ENCODE results near the gene ST7.

Gene ST7

GRCh38 chr7:117084286-117084685 lies 131.0 kb downstream of the ST7 start:
- no peak for DNase-seq
- H3K4me3 ChIP-seq: no peak overlapping the region
- intact Hi-C loops (cut with DNase I; ENCODE audit: low total_unique reads): loop anchor here (10.0 kb wide), 1 partner anchor 59 kb away; no protein-coding TSS in a partner anchor
- no peaks in the 10 kb centered on the region for H3K27me3 ChIP-seq
- H3K27ac ChIP-seq: no peak overlapping the region
- H3K4me1 ChIP-seq: peaks cover 0 to 66% (median 2%) of the 10 kb centered on the region in 4 donors
- no peak for TF ChIP-seq CTCF (IDR thresholded peaks at IDR 0.05)
- H3K9me3 ChIP-seq: no peaks in the 10 kb centered on the region
- H3K36me3 ChIP-seq: no peaks in the 10 kb centered on the region

- no peak for DNase-seq
- intact Hi-C loops (cut with DNase I; ENCODE audit: low total_unique reads): loop anchor here (10.0 kb wide), 1 partner anchor 60 kb away; no protein-coding TSS in a partner anchor
- TF ChIP-seq CTCF (IDR thresholded peaks at IDR 0.05): no peak
Observed at GRCh38 chr7:117085275-117085674, 132.0 kb downstream of the ST7 start.

DNA sequence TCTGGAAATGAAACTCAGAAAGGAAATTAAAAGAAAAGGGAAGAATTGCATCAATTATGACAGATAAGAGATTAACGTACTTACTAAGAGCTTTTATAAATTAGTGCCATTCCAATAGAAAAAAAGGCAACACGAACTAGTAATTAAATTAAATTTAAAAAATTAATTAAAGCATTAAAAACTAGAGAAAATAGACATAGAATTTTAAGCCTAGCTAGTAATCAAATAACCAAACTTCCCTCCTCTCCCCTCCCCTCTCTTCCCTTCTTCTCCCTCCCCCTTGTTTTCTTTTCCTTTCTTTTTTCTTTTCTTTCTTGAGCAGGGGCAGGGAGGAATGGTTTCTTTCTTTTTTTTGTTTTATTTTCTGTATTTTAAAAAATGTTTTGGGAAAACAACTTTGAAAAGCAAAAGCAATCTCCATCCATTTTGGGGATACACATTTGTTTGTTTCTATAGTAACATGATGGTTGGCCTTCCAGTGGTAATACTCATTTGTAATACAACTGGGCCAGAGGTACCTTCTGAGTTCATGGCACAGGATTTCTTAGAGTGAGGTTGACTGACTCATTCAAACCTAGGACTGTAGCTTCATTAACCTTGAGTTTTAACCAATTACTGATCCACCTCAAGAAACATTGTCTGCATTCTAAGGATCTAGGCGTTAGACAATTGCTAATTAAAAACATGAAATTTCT lies 132.6 kb downstream of the ST7 start:
- H3K36me3 ChIP-seq: no peaks in the 10 kb centered on the region
- TF ChIP-seq CTCF (IDR thresholded peaks at IDR 0.05): no peak
- H3K9me3 ChIP-seq: no peaks in the 10 kb centered on the region
- DNase-seq: no peak
- no peak overlapping the region for H3K4me3 ChIP-seq
- no peak overlapping the region for H3K27ac ChIP-seq
- intact Hi-C loops (cut with DNase I; ENCODE audit: low total_unique reads): loop anchor here (10.0 kb wide), 1 partner anchor 61 kb away; no protein-coding TSS in a partner anchor
- H3K4me1 ChIP-seq: peaks cover 0 to 74% (median 2%) of the 10 kb centered on the region in 4 donors
- H3K27me3 ChIP-seq: no peaks in the 10 kb centered on the region

More at GRCh38 chr7:117085275-117085674, 132.0 kb downstream of the ST7 start:
- H3K4me1 ChIP-seq: peaks cover 0 to 67% (median 2%) of the 10 kb centered on the region in 4 donors
- H3K9me3 ChIP-seq: no peaks in the 10 kb centered on the region
- H3K36me3 ChIP-seq: no peaks in the 10 kb centered on the region
- H3K4me3 ChIP-seq: no peak overlapping the region
- no peaks in the 10 kb centered on the region for H3K27me3 ChIP-seq
- no peak overlapping the region for H3K27ac ChIP-seq

DNA sequence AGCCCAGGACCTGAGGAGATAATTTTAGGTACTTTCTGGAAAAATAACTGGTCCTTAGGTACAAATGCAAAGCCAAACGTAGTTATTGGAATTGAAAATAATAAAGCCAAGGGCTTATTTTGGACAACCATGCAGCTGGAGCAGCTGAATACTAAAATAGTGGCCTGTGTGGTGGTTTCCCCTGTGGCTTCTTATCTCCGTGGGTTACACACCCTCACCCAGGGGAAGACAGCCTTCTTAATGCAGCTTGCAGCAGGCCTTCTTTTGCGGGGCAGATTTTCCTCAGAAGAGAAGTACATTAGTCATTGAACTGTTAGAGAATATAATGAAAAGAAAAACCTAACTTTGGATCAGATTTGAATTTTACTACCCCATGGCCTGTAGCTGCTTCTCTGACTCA lies 133.5 kb downstream of the ST7 start:
- Histone ChIP-seq H3K4me1 (peaks cover 0 to 67% (median 2%) of the 10 kb centered on the region in 4 donors), H3K27me3 (no peaks in the 10 kb centered on the region), H3K9me3 (no peaks in the 10 kb centered on the region), H3K27ac (no peak overlapping the region), H3K4me3 (no peak overlapping the region), H3K36me3 (no peaks in the 10 kb centered on the region)
- intact Hi-C loops (cut with DNase I; ENCODE audit: low total_unique reads): loop anchor here (10.0 kb wide), 1 partner anchor 62 kb away; no protein-coding TSS in a partner anchor
- no peak for DNase-seq
- TF ChIP-seq CTCF (IDR thresholded peaks at IDR 0.05): no peak

- no peaks in the 10 kb centered on the region for H3K27me3 ChIP-seq
- H3K4me3 ChIP-seq: no peak overlapping the region
- intact Hi-C loops (cut with DNase I; ENCODE audit: low total_unique reads): loop anchor here (10.0 kb wide), 1 partner anchor 63 kb away; no protein-coding TSS in a partner anchor
- H3K9me3 ChIP-seq: no peaks in the 10 kb centered on the region
- no peak for TF ChIP-seq CTCF (IDR thresholded peaks at IDR 0.05)
- H3K36me3 ChIP-seq: no peaks in the 10 kb centered on the region
- DNase-seq: no peak
- H3K4me1 ChIP-seq: peaks cover 0 to 65% (median 2%) of the 10 kb centered on the region in 4 donors
- no peak overlapping the region for H3K27ac ChIP-seq
Observed at GRCh38 chr7:117087639-117088396, 134.5 kb downstream of the ST7 start.

Data from tibial artery (tissue), 4 donors.